ENCODE results near the gene PACS1. TPM values are rescaled to one million over a fixed set of nuclear protein-coding genes. Genes with fewer than 3 reads are reported as not detected.

The PACS1 gene
- total RNA-seq, 1 donor from 2014 or later = 121 TPM

- intact Hi-C loops (cut with micrococcal nuclease) = loop anchor here (10.0 kb wide), 1 partner anchor 54 kb away; no protein-coding TSS in a partner anchor
- ChIA-PET CTCF (interaction anchor here (1.1 kb wide), 1 partner anchor 82 kb away, joined by 3 read pairs; no protein-coding TSS in a partner anchor), POLR2A (no interaction called here)
- DNase-seq (no peak), ATAC-seq (ENCODE audit: low read depth) (peak; percentile 28)
- Mint-ChIP-seq H3K4me1 (peaks cover 49% of the 10 kb centered on the region), H3K27me3 (no peaks in the 10 kb centered on the region), H3K4me3 (no peak overlapping the region), H3K36me3 (ENCODE audit: low read depth) (peaks cover 19% of the 10 kb centered on the region), H3K9me3 (peaks cover 4% of the 10 kb centered on the region), H3K27ac (no peak overlapping the region)
- TF ChIP-seq, protein P1, sequence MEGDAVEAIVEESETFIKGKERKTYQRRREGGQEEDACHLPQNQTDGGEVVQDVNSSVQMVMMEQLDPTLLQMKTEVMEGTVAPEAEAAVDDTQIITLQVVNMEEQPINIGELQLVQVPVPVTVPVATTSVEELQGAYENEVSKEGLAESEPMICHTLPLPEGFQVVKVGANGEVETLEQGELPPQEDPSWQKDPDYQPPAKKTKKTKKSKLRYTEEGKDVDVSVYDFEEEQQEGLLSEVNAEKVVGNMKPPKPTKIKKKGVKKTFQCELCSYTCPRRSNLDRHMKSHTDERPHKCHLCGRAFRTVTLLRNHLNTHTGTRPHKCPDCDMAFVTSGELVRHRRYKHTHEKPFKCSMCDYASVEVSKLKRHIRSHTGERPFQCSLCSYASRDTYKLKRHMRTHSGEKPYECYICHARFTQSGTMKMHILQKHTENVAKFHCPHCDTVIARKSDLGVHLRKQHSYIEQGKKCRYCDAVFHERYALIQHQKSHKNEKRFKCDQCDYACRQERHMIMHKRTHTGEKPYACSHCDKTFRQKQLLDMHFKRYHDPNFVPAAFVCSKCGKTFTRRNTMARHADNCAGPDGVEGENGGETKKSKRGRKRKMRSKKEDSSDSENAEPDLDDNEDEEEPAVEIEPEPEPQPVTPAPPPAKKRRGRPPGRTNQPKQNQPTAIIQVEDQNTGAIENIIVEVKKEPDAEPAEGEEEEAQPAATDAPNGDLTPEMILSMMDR (IDR thresholded peaks at IDR 0.05) = no peak
Measured at GRCh38 chr11:66150725-66151124, 80.7 kb downstream of the PACS1 start.

- H3K36me3 Mint-ChIP-seq (ENCODE audit: low read depth) = peaks cover 19% of the 10 kb centered on the region
- no peak overlapping the region for H3K4me3 Mint-ChIP-seq
- H3K9me3 Mint-ChIP-seq = peaks cover 4% of the 10 kb centered on the region
- TF ChIP-seq, protein P1 (IDR thresholded peaks at IDR 0.05) = no peak
- POLR2A ChIA-PET = no interaction called here
- H3K27ac Mint-ChIP-seq = peak overlapping the region; percentile 9
- intact Hi-C loops (cut with micrococcal nuclease) = loop anchor here (10.0 kb wide), 1 partner anchor 54 kb away; no protein-coding TSS in a partner anchor
- CTCF ChIA-PET = no interaction called here
- DNase-seq = no peak
- peaks cover 43% of the 10 kb centered on the region for H3K4me1 Mint-ChIP-seq
- no peaks in the 10 kb centered on the region for H3K27me3 Mint-ChIP-seq
- ATAC-seq (ENCODE audit: low read depth) = no peak
Measured at GRCh38 chr11:66151273-66151672, 81.2 kb downstream of the PACS1 start.

DNA sequence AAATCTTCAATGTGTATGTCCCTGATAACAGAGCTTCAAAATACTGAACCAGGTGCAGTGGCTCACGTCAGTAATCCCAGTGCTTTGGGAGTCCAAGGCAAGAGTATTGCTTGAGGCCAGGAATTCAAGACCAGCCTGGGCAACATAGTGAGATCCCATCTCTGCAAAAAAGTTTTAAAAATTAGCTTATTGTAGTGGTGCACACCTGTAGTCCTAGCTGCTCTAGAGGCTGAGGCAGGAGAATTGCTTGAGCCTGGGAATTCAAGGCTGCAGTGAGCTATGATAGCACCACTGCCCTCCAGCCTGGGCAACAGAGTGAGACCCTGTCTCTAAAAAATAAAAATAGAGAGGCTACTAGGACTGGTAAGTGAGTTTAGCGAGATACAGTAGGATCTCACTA, 84.0 kb downstream of the PACS1 start:
- Mint-ChIP-seq H3K27me3 (no peaks in the 10 kb centered on the region), H3K4me3 (no peak overlapping the region), H3K36me3 (ENCODE audit: low read depth) (peaks cover 15% of the 10 kb centered on the region), H3K27ac (no peak overlapping the region), H3K9me3 (peaks cover 4% of the 10 kb centered on the region), H3K4me1 (peaks cover 41% of the 10 kb centered on the region)
- TF ChIP-seq, protein P1 (IDR thresholded peaks at IDR 0.05) = no peak
- intact Hi-C loops (cut with micrococcal nuclease) = loop anchor here (10.0 kb wide), 1 partner anchor 51 kb away; no protein-coding TSS in a partner anchor
- ChIA-PET POLR2A (no interaction called here), CTCF (no interaction called here)
- DNase-seq = no peak
- no peak for ATAC-seq (ENCODE audit: low read depth)

DNA sequence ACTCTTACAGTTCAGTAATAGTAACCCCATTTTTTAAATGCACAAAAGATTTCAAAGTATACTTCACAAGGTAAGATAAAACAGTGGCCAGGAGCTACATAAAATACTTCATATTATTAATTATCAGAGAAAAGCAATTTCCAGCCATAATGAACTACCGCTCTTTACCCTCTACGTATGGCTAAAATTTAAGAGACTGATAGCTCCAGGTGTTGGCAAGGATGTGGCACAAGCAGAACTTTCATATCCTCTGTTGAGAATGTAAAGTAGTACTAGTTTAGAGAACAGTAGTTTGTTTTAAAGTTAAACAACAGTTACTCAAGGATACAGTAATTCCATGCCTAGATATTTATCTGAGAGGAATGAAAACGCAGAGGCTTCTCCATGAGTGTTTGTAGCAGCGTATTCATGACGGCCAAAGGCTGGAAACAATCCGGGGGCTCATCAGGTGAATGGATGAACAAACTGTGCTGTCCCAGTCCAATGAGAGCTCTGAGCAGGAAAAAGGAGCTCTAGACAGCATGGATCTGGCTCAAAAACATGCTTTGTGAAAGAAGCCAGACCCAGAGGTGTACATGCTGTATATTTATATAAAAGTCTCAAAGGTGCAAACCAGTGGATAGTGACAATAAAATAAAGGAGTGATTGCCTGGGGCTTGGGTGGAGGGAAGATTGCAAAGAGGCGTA, 85.5 kb downstream of the PACS1 start:
- peaks cover 33% of the 10 kb centered on the region for H3K4me1 Mint-ChIP-seq
- CTCF ChIA-PET = no interaction called here

More for the DNA sequence above, 85.5 kb downstream of the PACS1 start:
- ATAC-seq (ENCODE audit: low read depth) (no peak), DNase-seq (no peak)
- H3K4me3 Mint-ChIP-seq = no peak overlapping the region
- peak overlapping the region; percentile 12 for H3K27ac Mint-ChIP-seq
- intact Hi-C loops (cut with micrococcal nuclease) = loop anchor here (10.0 kb wide), 1 partner anchor 49 kb away; no protein-coding TSS in a partner anchor
- POLR2A ChIA-PET = no interaction called here
- peaks cover 15% of the 10 kb centered on the region for H3K36me3 Mint-ChIP-seq (ENCODE audit: low read depth)
- peaks cover 4% of the 10 kb centered on the region for H3K9me3 Mint-ChIP-seq
- TF ChIP-seq, protein P1 (IDR thresholded peaks at IDR 0.05) = no peak
- no peaks in the 10 kb centered on the region for H3K27me3 Mint-ChIP-seq

All from activated B cell treated with CpG ODN at 0.5 μM for 24 hours (primary cell).